Upper lobe of left lung (tissue), 6 donors: Measurements from ENCODE around the gene LSR. TPM values are rescaled to one million over a fixed set of nuclear protein-coding genes. Genes with fewer than 3 reads are reported as not detected.

ENCODE experiments used
- ATAC-seq, 2 donors: fragments of 200-7000 bp; cut with Tn5 transposase; one replicate each; pipeline ENCODE4 v1.9.1; 2022; ENCODE audit warnings: mild to moderate bottlenecking in 2 of 2, moderate library complexity in 2 of 2; ENCODE audit not compliant: low FRiP score in 2 of 2
- DNase-seq, 2 donors: peaks; one replicate each; pipeline ENCODE4 v3.0.0-alpha.2; 2019 to 2020
- H3K27ac ChIP-seq, 4 donors: fragments of 200-600 bp; sonication (generic); one replicate each; pipeline ENCODE4 v1.5.1; 2016 to 2019
- H3K27me3 ChIP-seq, 4 donors: fragments of 200-600 bp; sonication (generic); one replicate each; pipeline ENCODE4 v1.5.1; 2017 to 2019
- H3K36me3 ChIP-seq, 4 donors: fragments of 200-600 bp; sonication (generic); one replicate each; pipeline ENCODE4 v1.5.1; 2016 to 2019
- H3K4me1 ChIP-seq, 4 donors: fragments of 200-600 bp; sonication (generic); one replicate each; pipeline ENCODE4 v1.5.1; 2018 to 2019
- H3K4me3 ChIP-seq, 4 donors: fragments of 200-600 bp; sonication (generic); one replicate each; pipeline ENCODE4 v1.5.1; 2017 to 2019; ENCODE audit warnings: mild to moderate bottlenecking in 2 of 4, moderate library complexity in 1 of 4
- H3K9me3 ChIP-seq, 4 donors: fragments of 200-600 bp; sonication (generic); one replicate each; pipeline ENCODE4 v1.5.1; 2018 to 2019
- CTCF ChIP-seq, 6 experiments: fragments of 450-650 bp in 4 of 6; fragments of 200-600 bp in 2 of 6; sonication (generic) in 2 of 6; IDR thresholded peaks; one replicate each; pipeline ENCODE4 v1.5.1; 2016 to 2019; ENCODE audit warnings: antibody characterized with exemption in 6 of 6
- EP300 ChIP-seq, 4 donors: sonication (generic); formaldehyde crosslinking; IDR thresholded peaks; one replicate each; pipeline ENCODE4 v1.5.1; 2017; ENCODE audit warnings: antibody characterized with exemption in 4 of 4, control low read depth in 2 of 4
- POLR2A ChIP-seq, 4 donors: fragments of 450-650 bp; IDR thresholded peaks; one replicate each; pipeline ENCODE4 v1.5.1; 2016 to 2017; ENCODE audit warnings: antibody characterized with exemption in 4 of 4, mild to moderate bottlenecking in 2 of 4
- POLR2AphosphoS5 ChIP-seq, 2 donors: sonication (generic); formaldehyde crosslinking; IDR thresholded peaks; one replicate each; pipeline ENCODE4 v1.5.1; 2017; ENCODE audit warnings: antibody characterized with exemption in 2 of 2
- WGBS, 2 donors: methylation state at CpG; one replicate each; pipeline ENCODE4 v1.1.5; 2017 to 2018; 5-methylcytosine and 5-hydroxymethylcytosine counted together
- total RNA-seq, 6 donors: library from RNA; depleted of rRNA in 4 of 6; stranded (reverse); fragments of >200 nt in 4 of 6; gene quantifications; one replicate each; pipeline versions ENCODE4 v1.1.0 to v1.2.1, GENCODE V29; 2016 to 2021
- donor health status: DM: no; HTN: no; CAD: no; lungs with moderate emphysema.
- donor health status: DM: no; HTN: yes; CAD: no; lungs with severe emphysema.

Gene LSR
- total RNA-seq, 6 donors from 2014 or later = 54.5 to 151 (median 76.5) TPM

- no peaks in the 10 kb centered on the region for H3K9me3 ChIP-seq
- 0% methylated on average over 19 to 48 of the region's 100 CpGs for WGBS, 2 donors
- ATAC-seq (peak; percentile 65 to 91), DNase-seq (peak; percentile 73 to 97)
- peaks cover 29 to 57% (median 43%) of the 10 kb centered on the region in 4 donors for H3K4me1 ChIP-seq
- H3K27me3 ChIP-seq = no peaks in the 10 kb centered on the region
- peaks cover 7 to 38% (median 25%) of the 10 kb centered on the region in 4 donors for H3K36me3 ChIP-seq
- TF ChIP-seq POLR2A (IDR thresholded peaks at IDR 0.05) = peak in 3 of 4 donors; percentile 38 to 81 (median 45)
- TF ChIP-seq CTCF (IDR thresholded peaks at IDR 0.05) = no peak
- peak; percentile 57 to 62 for TF ChIP-seq POLR2AphosphoS5 (IDR thresholded peaks at IDR 0.05)
- no peak for TF ChIP-seq EP300 (IDR thresholded peaks at IDR 0.05)
- H3K4me3 ChIP-seq = peak overlapping the region; percentile 48 to 89 (median 84)
- H3K27ac ChIP-seq = peak overlapping the region; percentile 88 to 97 (median 92)
These were observed 19.2 kb downstream of the LSR start for GRCh38 chr19:35267818-35268535.

- Histone ChIP-seq H3K9me3 (no peaks in the 10 kb centered on the region), H3K27me3 (no peaks in the 10 kb centered on the region), H3K4me1 (peaks cover 29 to 61% (median 43%) of the 10 kb centered on the region in 4 donors), H3K4me3 (peak within 1 kb of the TSS; percentile 82 to 89 (median 86)), H3K27ac (peak within 1 kb of the TSS; percentile 88 to 97 (median 92)), H3K36me3 (peaks cover 8 to 45% (median 33%) of the 10 kb centered on the region in 4 donors)
- WGBS, 2 donors = 0% methylated on average over 1 to 28 of the region's 126 CpGs
- ATAC-seq (no peak), DNase-seq (peak; percentile 83 to 92)
- TF ChIP-seq CTCF (IDR thresholded peaks at IDR 0.05) (no peak), EP300 (IDR thresholded peaks at IDR 0.05) (no peak), POLR2A (IDR thresholded peaks at IDR 0.05) (no peak), POLR2AphosphoS5 (IDR thresholded peaks at IDR 0.05) (no peak)
These were observed 20.0 kb downstream of the LSR start, which contains the start of gene USF2 for GRCh38 chr19:35268536-35269437. Gene USF2 (plus strand): TSS chr19:35268962. CDS start chr19:35269102, 140 bp downstream.

GRCh38 chr19:35269438-35270117 is 20.8 kb downstream of the LSR start:
- peaks cover 29 to 58% (median 41%) of the 10 kb centered on the region in 4 donors for H3K4me1 ChIP-seq
- WGBS, 2 donors = 14 to 33% methylated on average over 4 to 8 of the region's 66 CpGs
- H3K27me3 ChIP-seq = no peaks in the 10 kb centered on the region
- peak overlapping the region; percentile 82 to 89 (median 86) for H3K4me3 ChIP-seq
- ATAC-seq (peak; percentile 71 to 79), DNase-seq (peak; percentile 91 to 95)
- H3K9me3 ChIP-seq = no peaks in the 10 kb centered on the region
- H3K36me3 ChIP-seq = peaks cover 13 to 45% (median 40%) of the 10 kb centered on the region in 4 donors
- TF ChIP-seq POLR2AphosphoS5 (IDR thresholded peaks at IDR 0.05) (peak in 1 of 2 donors; percentile 55), POLR2A (IDR thresholded peaks at IDR 0.05) (peak in 1 of 4 donors; percentile 42), EP300 (IDR thresholded peaks at IDR 0.05) (no peak), CTCF (IDR thresholded peaks at IDR 0.05) (peak; percentile 75 to 90 (median 84))
- peak overlapping the region; percentile 88 to 97 (median 92) for H3K27ac ChIP-seq

GRCh38 chr19:35270381-35270811 is 21.6 kb downstream of the LSR start:
- H3K4me3 ChIP-seq = peak overlapping the region in 1 of 4 donors; percentile 89
- ATAC-seq = no peak

More at GRCh38 chr19:35270381-35270811, 21.6 kb downstream of the LSR start:
- TF ChIP-seq CTCF (IDR thresholded peaks at IDR 0.05) (no peak), POLR2A (IDR thresholded peaks at IDR 0.05) (no peak), POLR2AphosphoS5 (IDR thresholded peaks at IDR 0.05) (no peak), EP300 (IDR thresholded peaks at IDR 0.05) (no peak)
- no peaks in the 10 kb centered on the region for H3K9me3 ChIP-seq
- 87 to 90% methylated on average over 16 of the region's 16 CpGs for WGBS, 2 donors
- peak overlapping the region in 2 of 4 donors; percentile 88 to 95 for H3K27ac ChIP-seq
- H3K36me3 ChIP-seq = peaks cover 13 to 53% (median 45%) of the 10 kb centered on the region in 4 donors
- peak in 1 of 2 donors; percentile 67 for DNase-seq
- no peaks in the 10 kb centered on the region for H3K27me3 ChIP-seq
- H3K4me1 ChIP-seq = peaks cover 23 to 50% (median 34%) of the 10 kb centered on the region in 4 donors
